GM19452 (cell line): ENCODE measurements around the gene MIOS.
"Not testable (repeated sequence)": the region's sequence is repeated elsewhere in the genome, so short reads cannot be mapped to it uniquely, and the experiment has no call there.

Experiments used
- ATAC-seq: cut with Tn5 transposase; IDR thresholded peaks from one replicate; pipeline ENCODE4 v1.9.1; 2021; ENCODE audit not compliant: unreplicated experiment

Gene MIOS

GRCh38 chr7:7554649-7555575 is 11.8 kb upstream of the MIOS start:
- ATAC-seq: no peak

GRCh38 chr7:7556852-7557251 is 9.8 kb upstream of the MIOS start:
- no peak for ATAC-seq

GRCh38 chr7:7557252-7557651 is 9.4 kb upstream of the MIOS start:
- ATAC-seq: no peak

GRCh38 chr7:7561591-7561990 is 5.1 kb upstream of the MIOS start:
- not testable (repeated sequence) for ATAC-seq

DNA sequence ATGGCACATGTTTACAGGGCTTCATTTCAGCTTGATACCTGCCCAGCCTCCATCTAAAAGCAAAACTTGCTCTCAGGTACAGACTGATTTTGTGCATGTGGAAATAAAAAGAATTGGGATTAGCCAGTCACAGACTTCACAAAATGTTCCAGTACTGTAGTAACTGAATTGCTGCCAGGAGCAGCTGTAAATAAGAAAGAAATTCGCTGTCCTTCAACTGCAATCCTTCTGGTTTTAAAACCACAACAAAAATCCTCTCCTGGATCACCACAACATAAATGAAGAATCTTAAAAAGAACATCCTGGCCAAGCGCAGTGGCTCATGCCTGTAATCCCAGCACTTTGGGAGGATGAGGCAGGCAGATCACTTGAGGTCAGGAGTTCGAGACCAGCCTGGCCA is 3.9 kb upstream of the MIOS start:
- no peak for ATAC-seq

DNA sequence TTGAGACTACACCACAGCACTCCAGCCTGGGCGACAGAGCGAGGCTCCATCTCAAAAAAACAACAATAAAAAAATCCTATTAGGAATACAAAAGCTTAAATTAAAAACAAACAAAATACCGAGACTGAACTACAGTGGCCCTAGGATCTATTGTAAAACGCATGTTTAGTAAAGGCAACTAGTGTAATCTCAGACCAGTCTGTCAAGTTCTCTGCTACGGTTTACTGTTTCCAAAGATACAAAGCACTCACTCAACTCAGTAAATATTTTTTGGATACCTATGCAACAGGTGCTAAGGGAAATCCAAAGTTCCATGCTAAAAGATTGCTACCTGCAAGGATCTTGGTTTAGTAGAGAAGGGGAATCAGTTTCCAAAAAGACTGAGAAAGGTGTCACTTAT is 3.4 kb upstream of the MIOS start:
- no peak for ATAC-seq

DNA sequence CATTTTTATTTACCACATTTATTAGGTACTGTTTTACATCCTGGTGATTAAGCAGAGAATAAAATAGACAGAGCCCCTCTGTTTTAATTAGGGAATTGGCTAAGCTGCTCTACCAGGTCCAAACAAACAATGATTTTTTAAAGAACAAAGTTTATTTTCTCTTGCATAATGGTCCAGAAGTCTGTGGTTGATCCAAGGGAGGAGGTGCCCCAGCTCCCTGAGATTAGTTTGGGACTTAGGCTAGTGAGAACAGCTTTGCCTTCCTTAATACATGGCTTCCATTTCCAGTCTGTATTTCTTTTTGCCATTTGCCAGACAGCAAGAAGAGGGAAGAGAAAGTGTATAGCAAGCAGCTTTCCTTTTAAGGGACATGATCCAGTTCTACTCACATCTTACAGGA is 2.9 kb upstream of the MIOS start:
- ATAC-seq: no peak

GRCh38 chr7:7564323-7564780 is 2.3 kb upstream of the MIOS start:
- ATAC-seq: no peak

GRCh38 chr7:7565018-7565680 is 1.5 kb upstream of the MIOS start:
- ATAC-seq: no peak

DNA sequence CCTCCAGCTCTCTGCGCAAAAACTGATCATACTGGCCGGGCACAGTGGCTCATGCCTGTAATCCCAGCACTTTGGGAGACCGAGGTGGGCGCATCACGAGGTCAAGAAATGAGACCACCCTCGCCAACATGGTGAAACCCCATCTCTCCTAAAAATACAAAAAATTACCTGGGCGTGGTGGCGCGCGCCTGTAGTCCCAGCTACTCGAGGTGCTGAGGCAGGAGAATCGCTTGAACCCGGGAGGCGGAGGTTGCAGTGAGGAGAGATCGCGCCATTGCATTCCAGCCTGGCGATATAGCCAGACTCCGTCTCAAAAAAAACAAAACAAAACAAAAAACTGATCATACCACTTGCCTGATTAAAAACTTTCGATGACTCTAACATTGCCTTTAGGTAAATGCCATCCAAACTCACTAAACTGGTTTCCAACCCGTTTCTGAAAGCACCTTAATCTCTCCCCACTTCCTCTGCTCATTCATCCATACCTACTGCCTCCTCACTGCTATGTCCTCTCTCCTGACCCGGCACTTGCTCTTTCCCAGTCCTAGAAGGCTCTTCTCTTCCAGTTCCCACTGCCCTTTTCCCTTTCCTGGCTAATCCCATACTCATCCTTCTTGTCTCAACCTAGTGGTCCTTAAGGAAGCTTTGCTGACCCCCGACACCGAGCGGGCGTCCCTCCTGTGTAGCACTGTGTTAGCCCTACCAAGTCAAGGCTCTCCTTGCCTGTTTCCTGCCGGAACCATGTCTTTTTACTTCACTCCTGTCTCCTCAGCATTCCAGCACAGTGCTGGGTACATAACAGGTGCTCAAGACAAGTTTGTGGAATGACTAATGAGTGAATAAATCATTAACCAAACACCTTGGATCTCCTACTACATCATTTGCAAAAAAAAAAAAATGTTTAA is 686 bp upstream of the MIOS start:
- ATAC-seq: peak; percentile 39

DNA sequence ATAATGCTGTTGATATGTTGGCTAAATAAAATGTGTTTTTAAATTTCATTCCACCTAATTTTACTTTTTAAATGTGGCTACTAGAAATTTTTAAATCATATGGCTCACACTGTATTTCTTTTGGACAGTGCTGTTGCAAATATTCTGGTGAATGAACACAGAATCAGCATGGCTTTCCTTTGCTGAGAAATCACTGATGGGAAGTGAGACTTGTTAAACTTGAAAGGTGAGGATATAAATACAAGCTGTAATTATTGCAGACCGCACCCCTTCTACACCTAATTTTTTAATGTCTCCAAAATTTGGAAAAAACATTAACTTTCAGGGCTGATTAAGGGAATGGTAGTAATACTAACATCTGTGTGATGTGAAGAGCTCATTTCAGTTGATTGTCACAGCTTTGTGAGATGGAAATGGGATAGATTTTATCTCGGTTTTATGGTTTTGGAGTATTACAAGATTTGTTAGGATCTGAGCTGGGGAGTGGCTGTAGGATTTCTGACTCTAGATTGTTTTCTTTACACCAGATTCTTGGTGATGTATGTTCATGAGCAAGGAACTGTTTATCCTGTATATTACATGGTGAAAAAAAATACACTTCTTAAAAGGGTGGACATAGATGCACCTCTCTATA is 1.3 kb downstream of the MIOS start:
- ATAC-seq: no peak

- no peak for ATAC-seq
Observed at GRCh38 chr7:7568553-7568952, 1.9 kb downstream of the MIOS start.

- peak; percentile 40 for ATAC-seq
Observed at GRCh38 chr7:7569081-7569527, 2.4 kb downstream of the MIOS start.

- no peak for ATAC-seq
Observed at GRCh38 chr7:7569615-7570014, 2.9 kb downstream of the MIOS start.

GRCh38 chr7:7570584-7570983 is 3.9 kb downstream of the MIOS start:
- ATAC-seq: no peak

GRCh38 chr7:7573701-7574100 is 7.0 kb downstream of the MIOS start:
- ATAC-seq: no peak

DNA sequence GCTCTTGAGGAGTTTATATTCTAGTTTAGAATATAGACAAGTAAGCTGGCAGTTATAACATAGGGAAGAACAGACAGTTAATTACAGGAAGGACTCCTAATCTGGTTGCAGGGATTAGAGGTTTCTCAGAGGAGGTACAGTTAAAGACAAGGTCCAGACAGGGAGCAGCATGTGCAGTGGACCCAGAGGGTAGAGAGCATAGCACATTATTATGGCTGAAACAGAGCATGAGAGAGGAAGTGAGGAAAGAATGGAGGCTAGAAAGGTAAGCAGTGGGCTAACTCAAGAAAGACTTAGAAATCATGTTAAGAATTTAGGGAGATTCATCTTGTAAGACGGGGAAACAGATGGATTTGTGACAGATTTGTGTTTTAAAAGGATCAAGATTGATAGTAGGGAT is 9.7 kb downstream of the MIOS start:
- ATAC-seq: no peak

GRCh38 chr7:7577888-7578287 is 11.2 kb downstream of the MIOS start:
- no peak for ATAC-seq

DNA sequence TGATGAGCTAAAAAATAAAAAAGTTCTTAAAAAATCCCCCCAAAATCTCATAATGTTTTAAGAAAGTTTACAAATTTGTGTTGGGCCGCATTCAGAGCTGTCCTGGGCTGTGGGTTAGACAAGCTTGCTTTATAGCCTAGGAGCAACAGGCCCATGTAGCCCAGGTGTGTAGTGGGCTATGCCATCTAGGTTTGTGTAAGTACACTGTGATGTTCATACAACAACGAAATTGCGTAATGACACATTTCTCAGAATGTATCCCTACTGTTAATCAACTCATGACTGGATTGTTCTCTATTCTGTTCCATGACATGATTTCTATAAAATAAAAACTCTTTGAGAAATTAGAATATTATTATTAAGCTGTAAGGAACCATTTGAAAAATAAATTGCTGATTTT is 13.0 kb downstream of the MIOS start:
- no peak for ATAC-seq

DNA sequence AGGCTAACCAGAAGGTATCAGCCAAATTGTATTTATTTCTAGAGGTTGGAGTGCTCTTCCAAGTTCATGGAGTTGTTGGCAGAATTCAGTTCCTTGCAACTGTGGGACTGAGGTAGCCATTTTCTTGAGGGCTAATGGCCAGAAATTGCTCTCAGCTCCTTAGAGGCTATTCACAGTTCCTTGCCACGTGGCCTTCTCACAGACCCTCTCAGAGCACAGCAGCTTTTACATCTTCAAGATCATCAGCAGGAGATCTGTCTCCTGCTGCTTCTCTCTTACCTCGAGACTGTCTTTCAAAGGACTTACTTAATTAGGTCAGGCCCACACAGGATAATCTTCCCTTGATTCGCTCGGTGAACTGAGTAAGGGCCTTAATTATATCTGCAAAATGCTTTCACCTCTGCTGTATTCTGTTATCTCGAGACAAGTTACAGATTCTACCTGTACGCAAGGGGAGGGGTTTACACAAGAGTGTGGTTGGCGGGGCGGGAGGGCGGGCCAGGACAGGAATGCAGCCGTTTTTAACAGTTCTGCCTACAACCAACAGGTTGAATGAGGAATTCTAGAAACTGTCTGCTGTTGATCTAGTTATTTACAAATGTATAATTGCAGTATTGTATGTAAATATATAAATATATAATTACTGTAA is 15.0 kb downstream of the MIOS start:
- ATAC-seq: no peak
